ENCODE results near the gene KRI1. TPM values are rescaled to one million over a fixed set of nuclear protein-coding genes. Genes with fewer than 3 reads are reported as not detected.

KRI1 gene
- total and polyA plus RNA-seq, 2 donors (not counting 3 experiments of a cell fraction or from before 2014, with no cell fraction given) = 6.7 to 25.7 TPM

- Histone ChIP-seq H3K4me3 (replicated peaks in 1 of 3; ENCODE audit: insufficient read depth in 1 of 3, low read depth in 1 of 3, low read length in 3 of 3) (no peak overlapping the region), H3K36me3 (ENCODE audit: control insufficient read depth in 2 of 2, extremely low read depth in 1 of 2, insufficient read depth in 2 of 2, low read length in 2 of 2) (no peaks in the 10 kb centered on the region), H3K79me2 (ENCODE audit: control insufficient read depth, insufficient read depth, low read length) (no peaks in the 10 kb centered on the region), H3K27me3 (ENCODE audit: control insufficient read depth in 2 of 2, insufficient read depth in 2 of 2, low read length in 2 of 2) (no peaks in the 10 kb centered on the region), H3K9ac (replicated peaks; ENCODE audit: extremely low read depth, insufficient read depth, low read length) (no peak overlapping the region), H3K4me2 (ENCODE audit: insufficient read depth, low read length) (no peak overlapping the region), H3K27ac (ENCODE audit: insufficient read depth, low read depth, low read length) (no peak overlapping the region), H3K9me3 (replicated peaks; ENCODE audit: control insufficient read depth, insufficient read depth, low read length) (no peaks in the 10 kb centered on the region), H3K4me1 (ENCODE audit: control insufficient read depth, extremely low read depth, insufficient read depth, low read length) (no peaks in the 10 kb centered on the region), H3K9me1 (replicated peaks; ENCODE audit: control insufficient read depth, extremely low read depth, insufficient read depth, low read length) (no peaks in the 10 kb centered on the region), H2AFZ (ENCODE audit: low read depth, low read length) (no peak overlapping the region), H4K20me1 (replicated peaks; ENCODE audit: control insufficient read depth, extremely low read depth, insufficient read depth, low read length) (no peaks in the 10 kb centered on the region)
- dilution Hi-C loops (cut with MboI; ENCODE audit: extremely low pct_ligation_motif_present, low sequenced_read_pairs) (no loop called here), intact Hi-C loops (cut with micrococcal nuclease) (no loop called here)
- TF ChIP-seq FOS (IDR thresholded peaks at IDR 0.05; ENCODE audit: borderline replicate concordance, insufficient read depth, low read length) (no peak), MYC (IDR thresholded peaks at IDR 0.05; ENCODE audit: low read depth, low read length) (no peak), POLR2A (IDR thresholded peaks at IDR 0.05; ENCODE audit: low read depth, low read length) (no peak), JUN (IDR thresholded peaks at IDR 0.05; ENCODE audit: borderline replicate concordance, insufficient read depth, insufficient read length, low read depth) (no peak), EZH2 (IDR thresholded peaks at IDR 0.05; ENCODE audit: borderline replicate concordance, low read depth, low read length, severe bottlenecking) (no peak), GATA2 (IDR thresholded peaks at IDR 0.05; ENCODE audit: insufficient read depth, insufficient read length, low read depth, low read length) (no peak), POLR2AphosphoS5 (IDR thresholded peaks at IDR 0.05; ENCODE audit: insufficient read depth, low read depth, low read length) (no peak), MAX (IDR thresholded peaks at IDR 0.05; ENCODE audit: insufficient read depth, insufficient read length) (no peak), CTCF (IDR thresholded peaks at IDR 0.05; ENCODE audit: extremely low read depth in 1 of 2, insufficient read depth in 1 of 2, low read depth in 1 of 2, low read length in 2 of 2) (no peak)
- FAIRE-seq = no peak
- ChIA-PET POLR2A (no interaction called here), CTCF (interaction anchor here (0.8 to 2.1 kb wide), 5 partner anchors 11 to 88 kb away, joined by 3 to 17 read pairs (median 7); partner anchors contain the start of gene SLC44A2)
- BruUV-seq (replicated peaks) = no TSS peak
- no peak for DNase-seq (ENCODE audit: low read depth, low spot score)
Observed at GRCh38 chr19:10611907-10612306, 46.1 kb upstream of the KRI1 start.
